ENCODE results near the gene SMU1.

GRCh38 chr9:33082128-33082527, 5.7 kb upstream of the SMU1 start:
- TF ChIP-seq CTCF (IDR thresholded peaks at IDR 0.05): no peak
- TF ChIP-seq POLR2A (IDR thresholded peaks at IDR 0.05): no peak
- no peak for TF ChIP-seq POLR2AphosphoS5 (IDR thresholded peaks at IDR 0.05)
- TF ChIP-seq EP300 (IDR thresholded peaks at IDR 0.05): no peak

Measured in upper lobe of left lung (tissue), 4 donors.